ENCODE results near the gene BLMH.

- no peak for TF ChIP-seq CTCF (IDR thresholded peaks at IDR 0.05)
- TF ChIP-seq EZH2phosphoT487 (IDR thresholded peaks at IDR 0.05) = no peak
- TF ChIP-seq EZH2 (IDR thresholded peaks at IDR 0.05) = no peak
Observed at GRCh38 chr17:30239089-30239462, 52.7 kb downstream of the BLMH start.
